Femur (tissue), 1 donor: ENCODE measurements around the gene PDZRN4.
"Not testable (repeated sequence)": the region's sequence is repeated elsewhere in the genome, so short reads cannot be mapped to it uniquely, and the experiment has no call there.

ENCODE experiments used
- DNase-seq: peaks from one replicate; pipeline ENCODE4 v3.0.0-alpha.2; 2017

The PDZRN4 gene

GRCh38 chr12:41287500-41288141 lies 99.5 kb downstream of the PDZRN4 start:
- DNase-seq: no peak

- DNase-seq: no peak
Observed at GRCh38 chr12:41288142-41288811, 100.2 kb downstream of the PDZRN4 start.

GRCh38 chr12:41289501-41289900 lies 101.4 kb downstream of the PDZRN4 start:
- no peak for DNase-seq

GRCh38 chr12:41293011-41293410 lies 104.9 kb downstream of the PDZRN4 start:
- DNase-seq: no peak

- no peak for DNase-seq
Observed at GRCh38 chr12:41293461-41293860, 105.3 kb downstream of the PDZRN4 start.

GRCh38 chr12:41302979-41303403 lies 114.9 kb downstream of the PDZRN4 start:
- no peak for DNase-seq

GRCh38 chr12:41304526-41304925 lies 116.4 kb downstream of the PDZRN4 start:
- DNase-seq: no peak

- DNase-seq: no peak
Observed at GRCh38 chr12:41310367-41310766, 122.2 kb downstream of the PDZRN4 start.

- DNase-seq: no peak
Observed at GRCh38 chr12:41311883-41312282, 123.8 kb downstream of the PDZRN4 start.

- DNase-seq: not testable (repeated sequence)
Observed at GRCh38 chr12:41312451-41312850, 124.3 kb downstream of the PDZRN4 start.

GRCh38 chr12:41325336-41325735 lies 137.2 kb downstream of the PDZRN4 start:
- no peak for DNase-seq

GRCh38 chr12:41327096-41327895 lies 139.2 kb downstream of the PDZRN4 start:
- no peak for DNase-seq

GRCh38 chr12:41333974-41334373 lies 145.9 kb downstream of the PDZRN4 start:
- no peak for DNase-seq

GRCh38 chr12:41334390-41334789 lies 146.3 kb downstream of the PDZRN4 start:
- DNase-seq: no peak

GRCh38 chr12:41336041-41336549 lies 148.0 kb downstream of the PDZRN4 start:
- DNase-seq: no peak

GRCh38 chr12:41339784-41340183 lies 151.7 kb downstream of the PDZRN4 start:
- DNase-seq: no peak

- DNase-seq: no peak
Observed at GRCh38 chr12:41344776-41345470, 156.8 kb downstream of the PDZRN4 start.

- DNase-seq: no peak
Observed at GRCh38 chr12:41348198-41348597, 160.1 kb downstream of the PDZRN4 start.

- no peak for DNase-seq
Observed at GRCh38 chr12:41356181-41356580, 168.1 kb downstream of the PDZRN4 start.

GRCh38 chr12:41361738-41362137 lies 173.6 kb downstream of the PDZRN4 start:
- no peak for DNase-seq

- DNase-seq: no peak
Observed at GRCh38 chr12:41362510-41362909, 174.4 kb downstream of the PDZRN4 start.

GRCh38 chr12:41362931-41363330 lies 174.8 kb downstream of the PDZRN4 start:
- DNase-seq: no peak

- no peak for DNase-seq
Observed at GRCh38 chr12:41364211-41364610, 176.1 kb downstream of the PDZRN4 start.
